HG03064 (cell line): Measurements from ENCODE around the gene TOP2B.

Experiments used
- ATAC-seq: cut with Tn5 transposase; IDR thresholded peaks from one replicate; pipeline ENCODE4 v1.9.1; 2021; ENCODE audit warnings: low read depth; ENCODE audit not compliant: unreplicated experiment

Gene TOP2B

DNA sequence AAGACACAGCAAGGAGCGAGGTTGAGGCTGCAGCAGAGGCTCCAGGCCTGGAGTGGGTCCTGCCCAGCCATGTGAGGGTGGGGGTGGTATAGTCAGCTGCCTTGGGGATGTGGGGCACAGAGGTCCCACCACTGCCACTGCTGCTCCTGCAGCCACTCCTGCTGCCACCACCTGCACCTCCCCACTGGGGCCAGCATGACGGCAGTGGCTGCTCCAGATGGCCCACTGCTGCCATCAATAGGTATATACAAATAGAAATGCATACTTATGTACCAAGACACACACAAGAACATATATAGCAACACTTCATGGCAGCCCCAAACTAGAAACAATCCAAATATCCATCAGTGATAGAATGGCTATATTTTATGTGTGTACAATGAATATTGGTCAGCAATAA is 10.0 kb upstream of the TOP2B start:
- ATAC-seq, result no peak

DNA sequence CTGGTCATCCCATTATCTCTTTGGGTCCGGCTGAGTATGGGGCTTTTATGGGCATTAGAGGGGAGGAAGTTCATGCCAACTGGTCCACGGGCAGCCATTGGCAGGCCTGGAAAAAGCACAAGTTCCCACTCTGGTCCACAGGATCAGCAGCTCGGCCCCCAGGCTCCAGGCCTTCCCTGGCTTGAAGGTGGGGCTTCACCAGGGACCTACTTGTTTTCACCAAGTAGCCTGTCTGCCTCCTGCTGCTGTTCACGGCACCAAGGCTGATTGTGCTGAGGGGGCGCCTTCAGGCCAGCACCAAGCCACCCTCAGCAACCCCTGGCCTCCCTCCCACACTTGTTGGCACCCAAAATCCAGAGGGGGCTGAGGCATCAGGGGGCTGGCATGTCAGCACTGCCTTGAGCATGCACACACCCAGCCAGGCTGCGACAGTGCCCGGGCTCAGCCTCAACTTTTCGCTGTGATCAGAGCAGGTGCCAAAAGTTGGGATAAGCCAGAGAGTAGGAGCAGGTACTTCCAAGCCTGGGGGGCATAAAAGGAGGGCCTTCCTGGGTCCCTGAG is 9.1 kb upstream of the TOP2B start:
- no peak for ATAC-seq

DNA sequence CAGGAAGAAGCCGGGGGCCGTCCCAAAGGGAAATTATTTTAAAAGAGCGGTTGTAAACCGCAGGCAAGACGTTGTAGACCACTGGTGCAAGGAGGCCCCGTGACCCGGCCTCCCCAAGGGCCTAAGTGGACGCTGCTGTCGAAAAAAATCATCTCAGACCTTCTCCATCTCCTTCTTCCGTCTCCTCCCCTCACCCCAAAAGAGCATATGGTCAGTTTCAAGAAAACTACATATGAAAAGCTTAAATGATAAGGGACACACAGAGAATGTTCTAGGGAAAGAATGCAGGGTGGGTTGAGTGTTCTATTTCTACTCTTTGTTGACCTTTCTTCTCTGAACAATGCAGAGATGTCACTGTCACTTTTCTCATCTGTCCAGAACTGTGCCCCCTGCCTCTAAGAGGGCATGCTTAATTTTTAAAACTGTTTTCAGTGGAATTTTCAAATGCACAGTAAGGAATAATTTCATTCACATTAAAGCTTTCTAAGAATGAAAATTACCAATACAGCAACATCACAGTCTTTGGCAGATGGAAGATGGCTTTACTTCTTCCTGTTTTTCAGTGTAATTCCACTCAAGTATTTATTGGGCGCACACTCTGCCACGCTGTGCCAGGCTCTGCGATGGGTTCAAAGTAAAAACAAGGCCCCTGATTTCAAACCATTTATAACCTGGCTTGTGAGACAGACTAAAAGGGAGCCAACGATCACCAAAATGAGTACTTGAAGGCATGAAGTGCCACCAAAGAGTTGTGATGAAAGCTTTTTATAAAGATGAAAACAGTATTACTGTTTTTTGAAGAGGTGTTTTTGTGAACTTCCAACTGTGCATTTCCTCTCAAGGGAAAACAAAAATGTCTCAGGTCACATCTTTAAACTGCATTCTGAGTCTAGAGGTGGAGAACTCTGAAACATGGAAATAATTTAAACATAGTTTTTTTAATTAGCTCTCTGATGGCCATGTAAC is 891 bp upstream of the TOP2B start:
- peak; percentile 30 for ATAC-seq

DNA sequence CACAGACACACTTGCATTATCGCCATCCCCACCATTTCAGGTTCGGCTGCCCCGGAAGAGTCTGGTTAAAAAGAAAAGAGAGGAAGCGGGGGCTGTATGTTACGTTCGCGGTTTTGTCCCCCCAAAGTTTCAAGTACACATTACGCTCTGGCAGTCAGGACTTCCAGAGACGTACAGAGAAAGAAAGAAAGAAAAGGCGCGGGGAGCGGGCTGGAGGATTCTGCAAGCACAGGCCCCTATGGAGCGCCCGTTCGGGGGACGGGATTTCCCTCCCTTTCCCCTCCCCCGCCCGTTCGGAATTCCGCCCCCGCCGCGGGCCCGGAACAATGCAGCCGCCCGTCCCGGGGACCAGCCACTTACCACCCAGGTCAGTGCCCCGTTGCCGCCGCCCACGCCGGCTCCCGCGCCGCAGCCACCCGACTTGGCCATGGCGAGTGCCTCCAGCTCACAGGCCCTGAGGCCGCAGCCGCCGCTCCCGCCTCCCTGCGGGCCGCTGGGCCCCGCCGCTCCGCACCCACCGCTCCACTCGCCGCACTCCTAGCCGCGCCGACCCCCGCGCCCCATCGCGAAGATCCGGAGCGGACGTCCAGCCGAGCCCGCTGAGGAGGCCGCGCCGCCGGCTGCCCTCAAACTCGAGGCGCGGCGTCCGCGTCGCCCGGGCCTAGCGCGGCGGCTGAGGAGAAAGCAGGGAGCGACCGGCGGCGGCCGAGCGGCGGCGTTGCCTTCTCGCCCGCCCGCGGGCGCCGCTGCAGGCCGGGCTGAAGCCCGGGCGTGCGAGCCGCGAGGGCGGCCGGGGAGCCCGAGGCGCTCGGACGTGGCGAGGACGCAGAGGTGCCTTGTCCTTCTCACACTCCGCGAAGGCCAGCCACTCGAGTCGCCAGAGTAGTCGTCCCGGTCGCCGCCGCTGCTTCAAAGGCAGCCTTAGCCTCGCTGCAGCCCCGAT is 567 bp downstream of the TOP2B start:
- peak; percentile 23 for ATAC-seq

- no peak for ATAC-seq
These were observed 1.3 kb downstream of the TOP2B start for GRCh38 chr3:25663347-25663868.

GRCh38 chr3:25662736-25663320 is 1.9 kb downstream of the TOP2B start:
- ATAC-seq, result no peak

DNA sequence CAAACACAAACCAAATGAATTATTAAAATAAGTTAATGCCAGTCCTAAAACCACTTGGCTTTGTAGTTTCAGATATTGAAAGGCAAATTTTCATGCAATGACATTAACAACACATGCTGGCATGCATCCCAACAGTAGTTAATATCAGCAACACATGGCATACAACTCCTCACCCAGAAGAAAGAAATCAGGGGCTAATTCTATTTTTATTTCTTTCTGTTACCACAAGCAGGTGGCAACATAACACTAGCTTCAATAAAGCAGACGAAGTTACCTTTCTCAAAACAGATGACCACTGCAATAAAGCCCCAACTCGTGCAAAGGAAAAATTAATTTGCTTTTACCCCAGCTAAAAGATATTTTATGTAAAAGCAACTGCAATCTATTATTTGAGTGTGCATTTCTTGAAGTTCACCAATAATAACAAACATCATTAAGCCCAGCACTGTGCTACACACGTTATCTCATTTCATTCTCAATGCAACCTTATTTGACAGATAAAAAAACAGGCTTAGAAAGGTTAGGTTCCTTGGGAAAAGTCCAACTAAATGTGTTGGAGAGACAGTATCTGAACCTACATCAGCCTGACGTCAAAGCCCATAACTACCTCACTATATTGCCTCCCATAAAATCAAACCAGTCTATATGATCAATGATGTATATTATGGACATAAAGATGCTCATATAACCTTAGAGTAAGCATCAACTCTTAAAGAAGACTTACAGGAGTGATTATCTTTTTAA is 2.8 kb downstream of the TOP2B start:
- ATAC-seq, result no peak

DNA sequence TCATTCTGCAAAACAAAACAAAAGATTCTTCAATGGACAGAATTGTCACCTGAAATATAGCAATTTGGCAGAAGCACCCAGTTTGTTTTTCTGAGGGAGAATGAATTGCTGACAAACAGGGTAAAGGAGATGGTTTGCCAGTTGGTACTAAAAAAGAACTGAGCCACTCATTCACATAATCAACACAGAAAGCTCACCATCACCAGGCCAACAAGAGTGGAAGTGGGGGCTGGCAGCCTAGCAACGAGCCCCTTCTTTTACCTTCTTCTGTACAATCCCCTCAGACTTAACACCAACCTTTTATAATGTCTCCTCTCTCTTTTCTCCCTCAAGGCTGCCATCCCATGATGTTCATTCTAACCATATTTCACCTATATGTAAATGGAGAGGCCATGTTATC is 5.9 kb downstream of the TOP2B start:
- no peak for ATAC-seq

GRCh38 chr3:25657293-25657692 is 7.4 kb downstream of the TOP2B start:
- ATAC-seq, result no peak

- ATAC-seq, result no peak
These were observed 9.0 kb downstream of the TOP2B start for GRCh38 chr3:25655659-25656058.

GRCh38 chr3:25654576-25654975 is 10.1 kb downstream of the TOP2B start:
- ATAC-seq, result no peak

DNA sequence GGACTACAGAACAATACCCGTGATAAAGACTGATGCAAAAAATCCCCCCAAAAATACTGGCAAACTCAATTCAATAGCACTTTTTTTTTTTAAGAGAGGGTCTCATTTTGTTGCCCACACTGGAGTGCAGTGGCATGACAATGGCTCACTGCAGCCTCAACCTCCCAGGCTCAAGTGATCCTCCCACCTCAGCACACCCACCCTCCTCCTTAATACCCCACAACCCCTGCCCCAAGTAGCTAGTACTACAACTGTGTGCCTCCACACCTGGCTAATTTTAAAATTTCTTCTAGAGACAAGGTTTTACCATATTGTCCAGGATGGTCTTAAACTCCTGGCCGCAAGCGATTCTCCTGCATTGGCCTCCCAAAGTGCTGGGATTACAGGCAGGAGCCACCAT is 11.4 kb downstream of the TOP2B start:
- no peak for ATAC-seq

DNA sequence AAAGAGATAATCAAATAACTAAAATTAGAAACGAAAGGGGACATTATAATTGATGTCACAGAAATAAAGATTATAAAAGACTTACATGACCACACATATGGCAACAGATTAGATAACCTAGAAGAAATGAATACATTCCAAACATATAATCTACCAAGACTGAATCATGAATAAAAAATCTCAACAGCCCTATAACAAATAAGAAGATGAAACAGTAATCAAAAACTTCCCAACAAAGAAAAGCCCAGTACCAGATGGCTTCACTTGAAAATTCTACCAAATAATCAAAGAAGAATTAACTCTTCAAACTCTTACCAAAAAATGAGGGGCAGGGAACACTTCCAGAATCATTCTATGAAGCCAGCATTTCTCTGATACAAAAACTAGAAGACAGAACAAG is 11.8 kb downstream of the TOP2B start:
- no peak for ATAC-seq

DNA sequence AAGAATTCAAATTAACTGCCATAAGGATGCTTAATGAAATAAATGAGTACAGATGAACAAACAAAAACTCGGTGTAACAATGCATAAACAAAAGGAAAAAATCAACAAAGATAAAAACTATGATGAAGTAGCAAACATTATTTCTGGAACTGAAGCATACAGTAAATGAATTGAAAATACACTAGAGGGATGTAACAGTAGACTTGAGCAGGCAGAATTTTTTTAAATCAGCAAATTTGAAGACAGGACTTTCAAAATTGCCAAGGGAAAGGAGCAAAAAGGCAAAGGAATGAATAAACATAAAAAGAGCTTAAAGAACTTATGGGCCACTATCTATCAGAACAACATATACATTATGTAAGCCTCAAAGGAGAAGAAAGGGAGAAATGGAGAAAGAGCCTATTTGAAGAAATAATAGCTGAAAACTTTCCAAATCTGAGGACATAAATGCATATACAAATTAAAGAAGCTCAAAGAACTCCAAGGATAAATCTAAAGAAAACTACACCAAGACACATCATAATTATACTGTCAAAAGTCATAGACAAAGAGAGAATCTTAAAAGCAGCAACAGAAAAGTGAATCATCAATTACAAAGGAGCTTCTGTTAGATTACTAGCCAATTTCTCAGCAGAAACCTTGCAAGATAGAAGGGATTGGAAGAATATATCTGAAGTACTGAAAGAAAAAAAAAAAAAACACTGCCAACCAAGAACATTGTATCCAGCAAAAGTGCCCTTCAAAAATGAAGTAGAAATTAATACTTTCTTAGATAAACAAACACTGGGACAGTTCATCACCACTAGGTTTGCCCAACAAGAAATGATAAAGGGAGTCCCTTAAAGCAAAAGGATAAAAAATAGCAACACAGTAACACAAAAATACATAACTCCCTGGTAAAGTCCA is 15.5 kb downstream of the TOP2B start:
- ATAC-seq, result no peak

GRCh38 chr3:25648107-25648535 is 16.6 kb downstream of the TOP2B start:
- peak; percentile 95 for ATAC-seq

- no peak for ATAC-seq
These were observed 29.7 kb downstream of the TOP2B start for GRCh38 chr3:25635038-25635437.

DNA sequence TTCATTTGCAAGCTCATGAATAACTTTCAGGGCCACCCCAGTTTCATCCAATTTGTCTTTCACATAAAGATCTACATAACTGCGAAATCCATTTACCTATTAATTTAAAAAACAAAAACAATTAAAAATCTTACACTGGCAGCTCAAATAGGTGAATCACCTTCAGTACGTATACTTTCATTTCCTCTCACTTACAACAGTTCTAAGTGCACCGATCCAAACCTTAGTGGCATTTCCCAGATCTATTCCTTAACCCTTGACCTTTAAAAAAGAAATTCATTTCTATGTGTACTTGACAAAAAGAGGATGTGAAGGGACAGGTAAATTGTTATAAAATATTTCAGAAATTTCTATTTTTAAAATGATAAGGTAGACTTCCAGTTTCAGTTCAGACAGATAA is 30.8 kb downstream of the TOP2B start:
- no peak for ATAC-seq

DNA sequence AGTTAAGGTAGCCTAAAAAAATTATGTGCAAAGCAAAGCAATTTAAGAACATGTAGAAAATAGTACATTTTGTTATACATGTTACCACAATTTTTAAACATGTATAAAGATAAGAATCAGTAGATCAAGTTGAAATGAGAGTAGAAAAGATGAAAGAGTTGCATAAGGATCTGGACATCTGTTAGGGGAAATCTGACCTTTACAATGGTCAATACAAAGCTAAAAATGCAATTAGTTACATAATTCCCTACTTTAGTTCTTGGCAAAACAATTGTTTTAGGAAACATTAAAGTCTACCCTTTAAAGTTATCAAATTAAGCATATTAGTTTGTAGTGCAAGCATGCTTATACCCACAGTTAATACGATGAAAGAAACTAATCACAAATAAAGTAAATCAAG is 32.7 kb downstream of the TOP2B start:
- no peak for ATAC-seq

GRCh38 chr3:25621087-25621486 is 43.6 kb downstream of the TOP2B start:
- ATAC-seq, result no peak
